Measurements from ENCODE around the gene DPPA3. TPM values are rescaled to one million over a fixed set of nuclear protein-coding genes. Genes with fewer than 3 reads are reported as not detected.

DPPA3 gene
- total and polyA plus RNA-seq, 9 of the 15 experiments (the other 6 are each of a cell fraction or from before 2014, with no cell fraction given) = not detected

DNA sequence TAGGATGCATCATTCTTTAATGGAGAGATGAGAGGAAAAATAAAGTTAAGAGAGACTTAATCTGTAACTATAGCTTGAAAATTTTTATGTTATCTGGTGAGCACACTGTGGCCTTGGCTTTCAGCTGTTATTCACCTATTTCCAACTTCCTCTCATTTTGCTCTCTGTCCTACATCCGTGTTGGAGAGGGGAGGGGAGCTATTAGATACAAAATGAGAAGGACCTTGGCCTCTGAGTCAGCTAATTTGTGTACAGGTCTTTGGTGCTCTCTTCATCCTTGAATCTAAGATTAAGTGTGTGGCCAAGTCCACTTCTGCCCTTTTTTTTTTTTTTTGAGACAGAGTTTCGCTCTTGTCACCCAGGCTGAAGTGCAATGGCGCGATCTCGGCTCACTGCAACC is 44.6 kb upstream of the DPPA3 start:
- no peaks in the 10 kb centered on the region for H3K36me3 ChIP-seq (ENCODE audit: control insufficient read depth, insufficient read depth, low read length)
- no peak overlapping the region for H2AFZ ChIP-seq (ENCODE audit: low read depth, low read length)
- no peak overlapping the region for H3K27ac ChIP-seq (ENCODE audit: extremely low read depth, low read depth, low read length)
- H3K9me1 ChIP-seq (ENCODE audit: control insufficient read depth, insufficient read depth, low read length) = no peaks in the 10 kb centered on the region
- WGBS (ENCODE audit: insufficient coverage, low coverage, missing lambda C conversion rate) = 0% methylated on average over 1 of the region's 5 CpGs
- intact Hi-C loops (cut with micrococcal nuclease) (no loop called here), in situ Hi-C loops (cut with MboI) (no loop called here)
- ChIA-PET CTCF (ENCODE audit: low intra/inter-chr PET ratio) (no interaction called here), POLR2A (no interaction called here)
- no peak overlapping the region for H3K9ac ChIP-seq (ENCODE audit: insufficient read depth in 1 of 2, low read depth in 2 of 2, low read length in 2 of 2)
- DNase-seq (ENCODE audit: extremely low read depth in 1 of 4, low spot score in 3 of 4) (no peak), FAIRE-seq (no peak), ATAC-seq (no peak)
- H3K4me2 ChIP-seq (ENCODE audit: insufficient read depth, low read length) = no peak overlapping the region
- H3K4me1 ChIP-seq (replicated peaks in 1 of 2; ENCODE audit: control insufficient read depth in 2 of 2, insufficient read depth in 2 of 2, low read length in 2 of 2) = no peaks in the 10 kb centered on the region
- TF ChIP-seq SRSF9 (IDR thresholded peaks at IDR 0.05; ENCODE audit: borderline replicate concordance, low read depth, low read length) = no peak
- no peaks in the 10 kb centered on the region for H3K79me2 ChIP-seq (ENCODE audit: control insufficient read depth, insufficient read depth, low read length)
- H4K20me1 ChIP-seq (replicated peaks; ENCODE audit: control insufficient read depth, insufficient read depth, low read length) = no peaks in the 10 kb centered on the region
- no peak overlapping the region for H3K4me3 ChIP-seq
- no peaks in the 10 kb centered on the region; a peak in 2 of 5 replicates for H3K27me3 ChIP-seq (ENCODE audit: control insufficient read depth in 2 of 2, insufficient read depth in 2 of 2, low read length in 2 of 2)
- no peaks in the 10 kb centered on the region for H3K9me3 ChIP-seq (replicated peaks; ENCODE audit: control insufficient read depth, insufficient read depth, low read depth, low read length)
- BruUV-seq (replicated peaks) = no TSS peak

DNA sequence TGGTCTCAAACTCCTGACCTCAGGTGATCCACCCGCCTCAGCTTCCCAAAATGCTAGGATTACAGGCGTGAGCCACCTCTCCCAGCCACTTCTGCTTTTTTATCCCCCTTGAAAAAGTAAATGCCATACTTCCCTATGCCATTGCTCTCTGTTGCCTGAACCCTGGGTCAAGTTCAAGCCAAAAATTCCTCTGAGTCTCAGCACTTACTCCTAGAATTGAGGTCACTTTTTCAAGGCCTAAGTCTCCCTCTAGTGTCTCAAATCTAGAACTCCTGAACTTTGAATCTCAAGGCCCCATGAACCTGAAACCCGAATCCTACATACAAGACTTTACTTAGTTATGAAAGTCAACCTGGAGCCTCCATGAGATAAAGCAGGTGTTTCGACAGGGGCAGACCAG is 44.1 kb upstream of the DPPA3 start:
- Histone ChIP-seq H3K9me1 (ENCODE audit: control insufficient read depth, insufficient read depth, low read length) (no peaks in the 10 kb centered on the region), H3K79me2 (ENCODE audit: control insufficient read depth, insufficient read depth, low read length) (no peaks in the 10 kb centered on the region), H4K20me1 (replicated peaks; ENCODE audit: control insufficient read depth, insufficient read depth, low read length) (no peaks in the 10 kb centered on the region), H3K4me1 (replicated peaks in 1 of 2; ENCODE audit: control insufficient read depth in 2 of 2, insufficient read depth in 2 of 2, low read length in 2 of 2) (no peaks in the 10 kb centered on the region), H3K9ac (ENCODE audit: insufficient read depth in 1 of 2, low read depth in 2 of 2, low read length in 2 of 2) (no peak overlapping the region), H3K36me3 (ENCODE audit: control insufficient read depth, insufficient read depth, low read length) (no peaks in the 10 kb centered on the region), H2AFZ (ENCODE audit: low read depth, low read length) (no peak overlapping the region), H3K9me3 (replicated peaks; ENCODE audit: control insufficient read depth, insufficient read depth, low read depth, low read length) (no peaks in the 10 kb centered on the region), H3K27me3 (ENCODE audit: control insufficient read depth in 2 of 2, insufficient read depth in 2 of 2, low read length in 2 of 2) (no peaks in the 10 kb centered on the region; a peak in 2 of 5 replicates), H3K4me3 (no peak overlapping the region), H3K27ac (ENCODE audit: extremely low read depth, low read depth, low read length) (no peak overlapping the region), H3K4me2 (ENCODE audit: insufficient read depth, low read length) (no peak overlapping the region)
- ATAC-seq (no peak), FAIRE-seq (no peak), DNase-seq (ENCODE audit: extremely low read depth in 1 of 4, low spot score in 3 of 4) (peak in 2 of 4 experiments; percentile 11 to 20)
- intact Hi-C loops (cut with micrococcal nuclease) = loop anchor here (1.0 kb wide), 1 partner anchor 24 kb away; no protein-coding TSS in a partner anchor
- BruUV-seq (replicated peaks) = no TSS peak
- ChIA-PET POLR2A (no interaction called here), CTCF (ENCODE audit: low intra/inter-chr PET ratio) (no interaction called here)
- in situ Hi-C loops (cut with MboI) = no loop called here
- WGBS (ENCODE audit: insufficient coverage, low coverage, missing lambda C conversion rate) = 16% methylated on average over 4 of the region's 4 CpGs
- TF ChIP-seq BRF1 (IDR thresholded peaks at IDR 0.05; ENCODE audit: borderline replicate concordance, extremely low read depth, insufficient read length) = no peak
- TF ChIP-seq SPI1 (IDR thresholded peaks at IDR 0.05; ENCODE audit: borderline replicate concordance, low read depth, low read length) = peak; percentile 68; the same call in 1 of the 2 replicates
- TF ChIP-seq ZFP1 (CRISPR knock-in tag; IDR thresholded peaks at IDR 0.05) = no peak
- TF ChIP-seq PURB (CRISPR knock-in tag; IDR thresholded peaks at IDR 0.05; ENCODE audit: low read depth) = no peak
- TF ChIP-seq, protein P1, sequence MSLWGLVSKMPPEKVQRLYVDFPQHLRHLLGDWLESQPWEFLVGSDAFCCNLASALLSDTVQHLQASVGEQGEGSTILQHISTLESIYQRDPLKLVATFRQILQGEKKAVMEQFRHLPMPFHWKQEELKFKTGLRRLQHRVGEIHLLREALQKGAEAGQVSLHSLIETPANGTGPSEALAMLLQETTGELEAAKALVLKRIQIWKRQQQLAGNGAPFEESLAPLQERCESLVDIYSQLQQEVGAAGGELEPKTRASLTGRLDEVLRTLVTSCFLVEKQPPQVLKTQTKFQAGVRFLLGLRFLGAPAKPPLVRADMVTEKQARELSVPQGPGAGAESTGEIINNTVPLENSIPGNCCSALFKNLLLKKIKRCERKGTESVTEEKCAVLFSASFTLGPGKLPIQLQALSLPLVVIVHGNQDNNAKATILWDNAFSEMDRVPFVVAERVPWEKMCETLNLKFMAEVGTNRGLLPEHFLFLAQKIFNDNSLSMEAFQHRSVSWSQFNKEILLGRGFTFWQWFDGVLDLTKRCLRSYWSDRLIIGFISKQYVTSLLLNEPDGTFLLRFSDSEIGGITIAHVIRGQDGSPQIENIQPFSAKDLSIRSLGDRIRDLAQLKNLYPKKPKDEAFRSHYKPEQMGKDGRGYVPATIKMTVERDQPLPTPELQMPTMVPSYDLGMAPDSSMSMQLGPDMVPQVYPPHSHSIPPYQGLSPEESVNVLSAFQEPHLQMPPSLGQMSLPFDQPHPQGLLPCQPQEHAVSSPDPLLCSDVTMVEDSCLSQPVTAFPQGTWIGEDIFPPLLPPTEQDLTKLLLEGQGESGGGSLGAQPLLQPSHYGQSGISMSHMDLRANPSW (CRISPR knock-in tag; IDR thresholded peaks at IDR 0.05) = no peak
- peak in 1 of 2 experiments; percentile 39; a peak in 2 of 4 replicates for TF ChIP-seq RAD21 (CRISPR knock-in tag; conservative IDR thresholded peaks at IDR 0.05 in 1 of 2, IDR thresholded peaks at IDR 0.05 in 1 of 2)
- TF ChIP-seq, protein P2, sequence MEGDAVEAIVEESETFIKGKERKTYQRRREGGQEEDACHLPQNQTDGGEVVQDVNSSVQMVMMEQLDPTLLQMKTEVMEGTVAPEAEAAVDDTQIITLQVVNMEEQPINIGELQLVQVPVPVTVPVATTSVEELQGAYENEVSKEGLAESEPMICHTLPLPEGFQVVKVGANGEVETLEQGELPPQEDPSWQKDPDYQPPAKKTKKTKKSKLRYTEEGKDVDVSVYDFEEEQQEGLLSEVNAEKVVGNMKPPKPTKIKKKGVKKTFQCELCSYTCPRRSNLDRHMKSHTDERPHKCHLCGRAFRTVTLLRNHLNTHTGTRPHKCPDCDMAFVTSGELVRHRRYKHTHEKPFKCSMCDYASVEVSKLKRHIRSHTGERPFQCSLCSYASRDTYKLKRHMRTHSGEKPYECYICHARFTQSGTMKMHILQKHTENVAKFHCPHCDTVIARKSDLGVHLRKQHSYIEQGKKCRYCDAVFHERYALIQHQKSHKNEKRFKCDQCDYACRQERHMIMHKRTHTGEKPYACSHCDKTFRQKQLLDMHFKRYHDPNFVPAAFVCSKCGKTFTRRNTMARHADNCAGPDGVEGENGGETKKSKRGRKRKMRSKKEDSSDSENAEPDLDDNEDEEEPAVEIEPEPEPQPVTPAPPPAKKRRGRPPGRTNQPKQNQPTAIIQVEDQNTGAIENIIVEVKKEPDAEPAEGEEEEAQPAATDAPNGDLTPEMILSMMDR (IDR thresholded peaks at IDR 0.05 in 2 of 3, conservative IDR thresholded peaks at IDR 0.05 in 1 of 3; ENCODE audit: insufficient read depth in 2 of 3, low read depth in 1 of 3, low read length in 3 of 3) = peak in 2 of 3 experiments; percentile 28 to 34; a peak in 4 of 6 replicates
- no peak for TF ChIP-seq SIN3B (IDR thresholded peaks at IDR 0.05; ENCODE audit: low read depth)
- no peak for TF ChIP-seq ZNF324 (CRISPR knock-in tag; IDR thresholded peaks at IDR 0.05)
- no peak for TF ChIP-seq ETV6 (IDR thresholded peaks at IDR 0.05; ENCODE audit: borderline replicate concordance in 1 of 2, low read depth in 2 of 2, low read length in 1 of 2)
- TF ChIP-seq ETV6 (CRISPR knock-in tag; IDR thresholded peaks at IDR 0.05; ENCODE audit: borderline replicate concordance) = no peak

All from K562 (cell line).